ENCODE results near the gene FNBP1.

- TF ChIP-seq PHF8 (conservative IDR thresholded peaks at IDR 0.05; ENCODE audit: low read depth, low read length) (no peak), CTCF (IDR thresholded peaks at IDR 0.05; ENCODE audit: control extremely low read depth in 1 of 3, insufficient read depth in 1 of 3, low read depth in 1 of 3, low read length in 3 of 3) (no peak), YY1 (IDR thresholded peaks at IDR 0.05; ENCODE audit: low read depth, low read length) (no peak), EP300 (IDR thresholded peaks at IDR 0.05; ENCODE audit: borderline replicate concordance in 1 of 2, low read depth in 2 of 2, low read length in 2 of 2) (no peak), RAD21 (IDR thresholded peaks at IDR 0.05 in 1 of 2, conservative IDR thresholded peaks at IDR 0.05 in 1 of 2; ENCODE audit: low read depth in 2 of 2, low read length in 2 of 2) (no peak), SP1 (IDR thresholded peaks at IDR 0.05; ENCODE audit: low read depth, low read length) (no peak), POLR2A (IDR thresholded peaks at IDR 0.05; ENCODE audit: control extremely low read depth in 1 of 2, low read depth in 2 of 2, low read length in 2 of 2) (no peak), MAFK (IDR thresholded peaks at IDR 0.05; ENCODE audit: low read depth, low read length) (no peak), JUND (IDR thresholded peaks at IDR 0.05; ENCODE audit: low read length) (no peak), CHD2 (IDR thresholded peaks at IDR 0.05; ENCODE audit: low read length) (no peak), HDAC2 (IDR thresholded peaks at IDR 0.05; ENCODE audit: borderline replicate concordance in 1 of 2, low read depth in 2 of 2, low read length in 2 of 2) (no peak), CEBPB (IDR thresholded peaks at IDR 0.05; ENCODE audit: low read depth, low read length) (no peak)
These were observed 203.0 kb downstream of the FNBP1 start for GRCh38 chr9:129840034-129840433.
